GM21447 (cell line): ENCODE results near the gene SCNN1A.
A peak's percentile ranks its signal among the peaks of the same experiment; 100 is the strongest.

ENCODE experiments used
- ATAC-seq: cut with Tn5 transposase; IDR thresholded peaks from one replicate; pipeline ENCODE4 v1.9.1; 2021; ENCODE audit not compliant: unreplicated experiment

Gene SCNN1A

DNA sequence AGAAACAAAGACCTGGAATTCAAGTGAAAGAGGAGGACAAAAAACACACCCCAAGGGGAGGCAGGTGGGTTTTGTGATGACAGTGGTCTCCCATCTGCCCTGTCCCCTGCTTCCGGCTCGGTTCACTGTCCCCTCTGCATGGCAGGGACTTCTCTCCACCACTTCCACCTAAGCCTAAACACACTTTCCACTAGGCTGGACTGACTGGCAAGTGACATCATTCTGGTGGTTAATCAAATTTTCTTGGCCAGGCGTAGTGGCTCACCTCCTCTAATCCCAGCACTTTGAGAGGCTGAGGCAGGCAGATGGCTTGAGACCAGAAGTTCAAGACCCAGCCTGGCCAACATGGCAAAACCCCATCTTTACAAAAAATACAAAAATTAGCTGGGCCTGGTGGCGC is 53.0 kb downstream of the SCNN1A start:
- no peak for ATAC-seq

DNA sequence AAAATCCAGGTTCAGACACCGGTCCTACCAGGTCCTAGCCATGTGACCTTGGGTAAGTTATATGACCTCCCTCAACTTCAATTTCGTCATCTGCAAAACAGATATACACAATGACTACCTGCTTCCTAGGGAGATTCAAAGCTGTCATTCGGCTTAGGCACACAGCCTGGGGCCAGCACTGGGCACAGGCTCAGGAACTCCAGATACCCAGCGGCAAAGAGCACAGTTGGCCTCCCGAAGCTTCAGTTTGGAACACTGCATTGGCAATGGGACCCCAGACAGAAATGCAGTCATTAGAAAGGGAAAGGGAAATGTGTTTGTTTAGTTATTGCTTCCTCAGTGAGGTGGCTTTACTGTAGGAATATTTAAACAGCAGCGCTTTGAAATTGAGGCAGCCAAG is 53.5 kb downstream of the SCNN1A start:
- no peak for ATAC-seq

- no peak for ATAC-seq
Measured at GRCh38 chr12:6319446-6319845, 55.9 kb downstream of the SCNN1A start.

DNA sequence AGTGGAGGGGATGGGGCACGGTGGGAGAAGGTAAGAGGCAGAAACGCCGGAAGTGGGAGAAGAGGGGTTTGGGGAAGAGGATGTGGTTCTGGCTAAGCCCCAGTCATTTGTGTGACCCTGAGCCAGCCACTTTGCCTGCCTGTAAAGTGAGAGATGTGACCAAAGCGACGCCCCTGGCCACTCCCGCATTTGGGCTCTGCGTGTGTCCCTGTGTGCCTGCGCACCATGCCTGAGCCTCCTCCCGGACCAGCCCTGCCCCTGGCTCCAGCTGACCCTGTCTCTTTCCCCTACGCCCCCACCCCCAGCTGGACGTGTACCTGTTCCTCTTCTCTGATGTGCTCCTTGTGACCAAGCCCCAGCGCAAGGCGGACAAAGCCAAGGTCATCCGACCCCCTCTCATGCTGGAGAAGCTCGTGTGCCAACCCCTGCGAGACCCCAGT is 56.9 kb downstream of the SCNN1A start:
- no peak for ATAC-seq

GRCh38 chr12:6317693-6318439 is 57.5 kb downstream of the SCNN1A start:
- no peak for ATAC-seq

- ATAC-seq, result no peak
Measured at GRCh38 chr12:6316921-6317692, 58.3 kb downstream of the SCNN1A start.

DNA sequence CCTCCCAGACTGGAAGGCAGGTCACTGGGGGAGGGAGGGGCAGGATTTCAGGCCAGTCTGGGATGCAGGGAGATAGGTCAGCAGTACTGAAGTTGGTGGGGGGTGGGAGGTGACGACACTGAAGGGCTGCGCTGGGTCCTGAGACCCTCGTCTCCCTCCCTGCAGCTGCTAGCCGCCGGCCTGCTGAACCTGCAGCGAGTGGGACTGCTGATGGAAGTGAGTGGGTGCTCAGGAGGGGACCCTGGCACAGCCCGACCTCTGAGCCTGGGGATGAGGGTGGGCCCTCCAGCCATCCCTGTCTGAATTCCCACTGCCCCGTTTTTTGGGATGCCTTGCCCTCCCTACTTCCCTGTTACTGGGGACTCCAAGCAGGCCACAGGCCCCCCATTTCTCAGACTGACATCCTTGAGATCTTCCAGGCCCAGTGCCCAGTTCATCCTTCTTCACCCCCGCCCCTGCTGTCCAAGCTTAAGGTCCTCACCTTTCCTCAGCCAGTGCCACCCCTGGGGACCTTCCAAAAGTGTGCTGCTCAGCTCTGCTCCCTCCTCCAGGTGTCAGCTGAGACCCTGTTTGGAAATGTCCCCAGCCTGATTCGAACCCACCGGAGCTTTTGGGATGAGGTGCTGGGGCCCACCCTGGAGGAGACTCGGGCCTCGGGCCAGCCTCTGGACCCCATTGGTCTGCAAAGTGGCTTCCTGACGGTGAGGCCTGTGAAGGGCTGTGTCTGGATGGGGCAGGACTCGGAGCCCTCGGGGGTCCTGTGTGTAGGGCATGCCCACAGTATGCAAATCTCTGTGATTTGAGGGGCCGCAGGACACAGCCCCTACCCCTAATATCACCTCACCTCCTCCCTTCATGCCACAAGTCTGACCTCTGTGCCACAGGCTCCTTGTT is 59.4 kb downstream of the SCNN1A start:
- no peak for ATAC-seq

GRCh38 chr12:6315184-6315583 is 60.2 kb downstream of the SCNN1A start:
- no peak for ATAC-seq

GRCh38 chr12:6314776-6315175 is 60.6 kb downstream of the SCNN1A start:
- ATAC-seq, result no peak

DNA sequence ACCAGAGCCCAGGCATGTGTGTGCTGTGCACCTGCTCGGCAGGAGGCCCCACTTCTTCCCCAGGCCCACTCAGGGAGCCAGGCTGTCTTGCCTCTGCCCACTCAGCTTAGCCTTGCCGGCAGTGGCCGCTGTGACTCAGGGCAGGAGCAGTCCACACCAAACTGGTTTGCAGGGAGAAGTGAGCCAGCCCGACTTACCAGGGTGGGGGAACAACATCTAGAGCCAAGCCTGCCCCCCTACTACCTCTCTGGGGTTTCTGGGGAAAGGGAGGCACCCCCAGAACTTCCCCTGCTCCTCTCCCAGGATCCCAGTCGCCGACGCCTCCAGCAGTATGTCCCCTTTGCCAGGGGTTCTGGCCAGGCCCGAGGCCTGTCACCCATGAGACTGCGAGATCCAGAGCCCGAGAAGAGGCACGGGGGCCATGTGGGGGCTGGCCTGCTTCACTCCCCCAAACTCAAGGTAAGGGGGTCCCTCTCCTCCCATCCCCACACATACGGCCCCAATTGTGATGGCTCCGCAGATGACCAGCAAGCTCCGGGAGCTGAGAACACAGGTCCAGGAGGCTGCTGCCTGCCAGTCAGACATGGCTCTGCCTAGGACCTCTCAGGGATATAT is 61.9 kb downstream of the SCNN1A start:
- no peak for ATAC-seq

DNA sequence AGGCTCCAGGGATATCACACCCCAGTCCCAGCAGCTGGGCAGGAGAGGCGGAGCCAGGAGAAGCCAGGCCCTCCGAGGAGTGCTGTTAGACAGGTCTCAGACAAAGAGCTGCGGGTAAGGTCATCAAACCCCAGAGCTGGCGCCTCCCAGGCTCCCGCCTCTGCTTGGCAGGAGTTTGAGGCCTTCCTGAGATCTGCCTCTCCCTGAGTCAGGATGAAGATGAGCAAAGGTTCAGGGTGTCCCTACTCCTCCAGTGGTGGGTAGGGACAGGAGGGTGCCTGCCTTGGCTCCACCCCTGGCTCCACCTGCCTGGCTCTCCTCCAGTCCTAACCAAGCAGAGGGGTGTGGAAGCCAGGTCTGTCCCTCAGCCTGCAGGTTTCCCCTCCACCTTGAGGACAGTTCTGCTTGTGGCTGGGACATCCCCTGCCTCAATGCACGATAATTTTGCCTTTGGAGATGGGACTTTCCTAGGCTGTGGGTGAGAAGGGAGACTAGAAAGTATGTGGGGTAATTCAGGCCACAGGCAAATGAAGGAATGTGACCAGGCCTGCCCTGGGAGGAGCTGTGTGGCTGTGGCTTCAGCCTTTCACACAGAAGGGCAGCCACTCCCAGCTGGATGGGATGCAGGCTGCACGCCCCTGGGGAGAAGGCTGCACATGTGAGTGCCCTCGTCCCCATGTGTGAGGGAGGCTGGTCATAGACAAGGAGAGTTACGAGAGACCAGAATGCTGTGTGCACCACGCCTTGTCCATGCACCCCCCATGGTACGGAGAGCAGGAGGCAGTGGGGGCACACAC is 62.6 kb downstream of the SCNN1A start:
- ATAC-seq, result peak; percentile 47

- no peak for ATAC-seq
Measured at GRCh38 chr12:6311822-6312528, 63.4 kb downstream of the SCNN1A start.

DNA sequence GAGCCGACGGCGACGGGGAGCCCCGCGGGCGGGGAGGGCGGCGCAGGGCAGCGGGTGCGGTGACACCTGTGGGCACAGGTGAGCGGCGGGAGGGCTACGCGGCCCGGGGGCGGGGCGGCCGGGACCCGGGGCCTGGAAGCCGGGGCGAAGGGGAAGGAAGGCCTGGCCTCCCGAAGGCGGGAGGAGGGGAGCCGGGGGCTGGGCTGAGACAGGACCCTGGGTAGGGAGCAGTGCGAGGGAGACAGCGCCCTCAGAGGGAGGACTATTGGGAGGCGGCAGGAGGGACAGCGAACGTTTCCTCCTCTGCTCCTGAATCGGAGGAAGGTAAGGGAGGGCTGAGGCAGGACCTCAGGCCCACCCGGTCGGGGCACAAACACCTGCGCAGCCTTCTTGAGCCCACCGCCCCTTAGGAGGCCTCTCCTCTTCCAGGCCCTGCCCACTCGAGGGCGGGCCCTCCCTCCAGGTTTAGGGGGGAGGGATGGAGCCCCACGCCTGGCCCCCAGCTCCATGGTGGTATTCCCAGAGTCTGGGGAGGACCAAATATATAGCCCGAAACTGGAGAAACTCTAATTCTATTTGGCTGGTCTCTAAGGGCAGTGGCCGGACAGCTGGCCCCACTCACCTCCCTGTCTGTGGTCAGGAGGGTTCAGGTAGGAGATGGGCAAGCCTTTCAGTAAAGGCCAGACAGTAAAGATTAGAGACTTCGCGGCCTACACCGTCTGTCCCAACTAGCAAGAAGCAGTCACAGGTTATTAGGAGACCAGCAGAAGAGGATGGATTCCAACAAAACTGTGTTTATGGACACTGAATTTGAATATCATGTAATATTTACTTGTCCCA is 64.4 kb downstream of the SCNN1A start:
- no peak for ATAC-seq

- ATAC-seq, result no peak
Measured at GRCh38 chr12:6307529-6307928, 67.8 kb downstream of the SCNN1A start.

GRCh38 chr12:6306599-6307220 is 68.7 kb downstream of the SCNN1A start:
- no peak for ATAC-seq

GRCh38 chr12:6306151-6306550 is 69.2 kb downstream of the SCNN1A start:
- no peak for ATAC-seq

DNA sequence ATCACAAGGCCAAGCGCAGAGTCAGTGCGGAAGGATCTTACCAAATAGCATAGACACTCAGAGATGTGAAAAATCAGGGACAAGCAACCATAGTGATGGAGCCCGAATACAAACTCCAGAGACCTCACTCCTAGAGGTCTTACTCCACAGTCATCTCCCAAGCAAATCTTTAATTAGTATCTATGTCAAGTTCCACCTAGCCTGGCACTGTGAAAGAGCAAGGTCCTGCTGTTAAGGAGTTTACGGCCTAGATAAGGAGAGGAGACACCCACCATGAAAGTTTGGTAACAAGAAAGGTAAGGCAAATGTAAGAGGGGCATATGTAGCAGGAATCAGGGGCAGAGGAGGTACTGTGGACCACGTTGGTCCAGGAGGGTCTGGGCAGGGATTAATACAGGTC is 72.3 kb downstream of the SCNN1A start:
- no peak for ATAC-seq

- no peak for ATAC-seq
Measured at GRCh38 chr12:6302621-6303020, 72.7 kb downstream of the SCNN1A start.
